ENCODE data around the gene TMEM140.
"Not testable (repeated sequence)": the region's sequence is repeated elsewhere in the genome, so short reads cannot be mapped to it uniquely, and the experiment has no call there.

The TMEM140 gene

DNA sequence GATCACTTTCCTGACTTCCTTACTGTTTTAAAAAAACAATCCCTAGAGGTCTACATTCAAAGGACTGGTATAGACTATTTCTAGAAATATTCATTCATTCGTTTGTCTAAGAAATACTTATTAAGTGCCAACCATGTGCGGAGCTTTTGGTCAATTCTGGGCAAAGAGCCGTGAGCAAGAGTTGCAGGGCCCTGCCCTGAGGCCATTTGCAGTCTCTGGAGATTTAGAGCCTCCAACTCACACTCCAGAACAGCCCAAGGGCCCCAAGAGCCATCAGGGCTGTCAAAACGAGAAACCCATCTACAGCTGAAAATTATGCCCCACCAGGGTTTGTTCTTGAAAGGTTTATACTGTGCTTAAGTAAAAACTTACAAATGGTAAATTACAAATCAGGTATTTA, 47.3 kb downstream of the TMEM140 start:
- DNase-seq (ENCODE audit: low spot score) = no peak

DNA sequence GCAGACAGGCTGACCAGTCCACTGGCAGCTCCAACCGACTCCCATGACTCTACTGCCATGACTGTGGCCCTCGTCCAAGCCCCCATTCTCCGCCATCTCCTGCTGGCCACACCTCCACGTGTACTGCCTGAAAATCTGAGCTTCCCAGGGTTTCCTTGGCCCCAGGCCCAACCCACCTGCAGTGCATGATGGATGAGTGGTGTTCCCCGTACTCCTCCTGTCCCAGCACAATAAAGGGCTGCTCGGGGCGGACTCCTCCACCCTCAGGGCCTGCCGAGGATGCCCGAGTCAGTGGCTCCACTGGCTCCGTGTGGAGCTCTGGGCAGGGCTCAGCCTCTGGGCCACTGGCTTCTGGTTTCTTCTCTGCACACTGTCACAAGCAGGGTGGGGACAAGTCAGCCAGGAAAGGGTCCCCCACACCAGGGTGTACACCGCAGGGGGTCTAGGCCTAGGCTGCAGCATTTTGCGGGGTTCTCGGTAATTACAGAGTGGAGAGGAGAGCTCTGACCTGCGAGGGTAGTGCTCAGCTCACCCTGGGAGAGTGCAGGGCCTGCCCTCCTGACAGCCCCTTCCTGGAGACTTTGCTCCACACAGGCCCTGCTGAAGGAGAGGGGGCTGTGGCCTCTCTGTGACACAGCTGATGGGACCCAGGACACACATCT, 48.2 kb downstream of the TMEM140 start:
- no peak for DNase-seq (ENCODE audit: low spot score)

DNA sequence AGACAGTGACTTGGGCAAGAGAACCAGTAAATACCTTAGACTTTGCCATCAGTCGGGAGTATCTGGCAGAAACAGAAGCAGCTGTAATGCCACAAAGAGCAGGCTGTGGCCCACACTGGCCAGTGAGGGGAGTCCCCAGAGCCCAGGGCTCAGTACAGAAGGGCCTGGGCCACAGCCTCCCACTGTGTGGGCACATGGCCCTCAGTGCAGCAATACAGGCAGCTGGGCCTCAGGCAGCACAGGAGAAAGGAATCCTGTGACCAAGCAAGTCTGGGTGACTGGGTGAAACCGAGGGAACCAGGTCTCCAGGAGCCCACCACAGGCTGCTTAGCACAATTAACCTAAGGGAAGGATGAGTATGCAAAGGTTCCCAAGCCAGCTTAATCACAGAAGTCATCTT, 49.5 kb downstream of the TMEM140 start:
- DNase-seq (ENCODE audit: low spot score) = no peak

DNA sequence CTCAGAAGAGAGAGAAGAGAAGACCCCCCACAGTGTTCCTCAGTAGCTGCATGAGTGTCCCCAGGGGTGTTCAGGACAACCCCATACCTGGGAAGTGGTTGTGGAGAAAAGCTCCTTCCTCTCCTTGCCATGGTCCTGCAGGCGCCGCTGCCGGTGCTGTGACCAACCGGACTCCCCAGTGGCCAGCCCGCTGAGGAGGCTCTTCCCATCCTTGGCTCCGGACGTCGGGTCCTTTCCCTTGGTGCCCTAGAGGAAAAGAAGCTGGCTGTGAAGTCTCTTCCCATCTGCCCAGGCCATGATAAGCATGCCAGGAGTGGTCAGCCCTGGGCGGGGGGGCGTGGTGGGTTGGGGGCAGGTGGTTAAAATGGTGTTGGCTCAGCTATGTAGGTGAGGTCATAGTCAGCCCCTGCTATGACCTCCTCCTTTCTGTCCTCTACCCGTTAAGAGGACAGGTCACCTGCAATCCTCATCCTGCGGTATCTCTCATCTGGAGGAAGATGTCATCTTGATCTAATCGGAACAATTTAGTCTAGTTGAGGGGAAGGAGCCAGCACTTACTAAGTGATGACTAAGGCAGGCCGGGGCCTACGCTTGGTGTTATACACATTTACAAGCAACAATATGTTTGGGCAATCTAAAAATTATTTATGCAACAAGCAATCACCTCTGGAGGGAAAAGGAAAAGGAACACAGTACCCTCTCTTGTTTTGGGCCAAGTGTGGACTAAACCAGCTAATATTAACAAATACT, 50.2 kb downstream of the TMEM140 start:
- DNase-seq (ENCODE audit: low spot score) = no peak

DNA sequence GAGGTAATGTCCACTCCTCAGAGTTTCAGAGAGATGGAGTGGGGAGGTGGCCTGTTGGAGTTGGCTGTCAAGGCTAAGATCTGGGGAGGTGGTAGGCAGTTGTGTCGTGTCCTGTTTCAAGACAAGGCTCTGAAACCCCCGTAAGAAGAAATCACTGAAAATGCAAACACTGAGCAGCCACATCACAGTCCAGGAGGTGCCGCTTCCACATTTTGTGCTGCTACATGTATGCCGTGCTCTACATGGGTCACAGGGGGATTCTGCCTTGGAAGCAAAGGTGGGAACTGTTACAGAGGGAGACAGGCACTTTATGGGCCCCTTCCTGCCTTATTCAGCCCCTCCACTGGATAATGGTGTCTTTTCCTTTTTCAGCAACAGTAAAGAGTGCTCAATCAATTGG, 51.6 kb downstream of the TMEM140 start:
- DNase-seq (ENCODE audit: low spot score) = no peak

DNA sequence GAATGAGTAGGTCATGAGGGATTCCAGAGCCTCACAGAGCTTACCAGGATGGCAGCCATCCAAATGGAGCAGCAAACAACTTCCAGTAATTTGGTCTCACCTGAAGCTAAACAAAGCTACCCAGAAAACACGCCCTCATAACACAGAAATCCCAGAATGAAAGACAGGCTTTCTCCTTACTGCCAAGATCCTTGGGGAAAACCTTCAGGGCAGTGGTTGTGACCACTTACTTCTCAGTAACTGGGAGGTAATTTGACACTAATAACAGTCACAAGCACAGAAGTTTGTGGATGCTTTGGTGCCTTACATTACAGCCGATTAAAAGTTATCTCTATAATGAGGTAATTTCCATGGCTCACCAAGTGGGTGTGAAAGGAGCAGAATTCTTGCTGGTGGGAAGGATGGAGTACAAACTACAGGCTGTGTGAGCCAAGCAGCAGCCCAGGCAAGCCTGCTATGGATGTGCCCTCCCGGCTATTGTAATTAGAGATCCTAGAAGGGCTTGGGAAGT, 53.0 kb downstream of the TMEM140 start:
- DNase-seq (ENCODE audit: low spot score) = no peak

DNA sequence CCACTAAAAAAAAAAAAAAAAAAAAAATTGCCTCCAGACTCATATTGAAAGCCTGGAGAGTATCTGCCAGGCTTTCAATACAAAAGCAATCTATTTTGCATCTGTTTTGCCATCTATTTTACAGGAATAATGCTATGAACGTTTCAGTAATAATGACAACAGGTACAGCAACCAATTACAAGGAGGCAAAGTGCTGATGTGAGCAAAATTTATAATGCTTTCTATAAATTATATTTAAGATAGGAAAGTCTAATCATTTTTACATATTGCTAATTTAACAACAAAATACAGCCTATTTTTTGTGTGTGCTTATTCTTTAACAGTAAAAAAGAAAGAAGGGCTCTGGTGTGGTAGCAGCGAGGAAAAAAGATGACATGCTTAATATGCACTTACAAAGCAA, 53.5 kb downstream of the TMEM140 start:
- DNase-seq (ENCODE audit: low spot score) = no peak

DNA sequence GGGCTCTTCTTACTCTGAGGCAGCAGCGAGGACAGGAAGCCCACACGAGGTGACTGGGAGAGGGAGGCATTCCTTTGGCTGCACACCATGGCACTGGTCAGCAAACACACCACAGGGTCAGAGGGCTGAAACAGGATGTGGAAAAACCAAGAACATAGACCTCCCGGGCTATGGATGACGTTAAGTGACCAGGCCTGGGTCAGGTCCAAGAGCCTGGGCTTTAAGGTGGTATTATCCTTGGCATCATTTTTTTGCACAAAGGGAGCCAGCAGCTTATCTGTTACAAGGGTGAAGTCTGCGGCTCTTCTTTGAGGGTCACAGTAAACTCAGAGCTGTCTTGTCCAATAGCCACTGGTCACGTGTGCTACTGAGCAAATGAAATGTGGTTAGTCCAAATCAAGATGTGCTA, 56.5 kb downstream of the TMEM140 start:
- no peak for DNase-seq (ENCODE audit: low spot score)

DNA sequence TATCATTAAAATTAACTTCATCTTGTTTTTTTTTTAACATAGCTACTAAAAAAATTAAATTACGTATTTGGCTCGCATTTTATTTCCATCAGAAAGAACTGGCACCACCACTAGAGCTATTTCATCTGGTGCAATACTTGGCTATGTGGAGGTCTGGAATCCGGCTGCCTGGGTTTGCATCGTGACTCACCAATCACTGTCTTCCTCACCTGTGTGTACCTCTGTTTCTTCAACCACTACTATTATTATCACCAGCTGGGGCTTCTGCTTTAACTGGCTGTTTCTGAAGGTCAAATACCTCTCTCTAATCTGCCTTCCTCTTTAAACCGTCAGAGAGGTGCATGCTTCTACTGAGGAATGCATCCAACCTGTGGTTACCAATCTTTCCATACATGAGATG, 57.0 kb downstream of the TMEM140 start:
- DNase-seq (ENCODE audit: low spot score) = no peak

DNA sequence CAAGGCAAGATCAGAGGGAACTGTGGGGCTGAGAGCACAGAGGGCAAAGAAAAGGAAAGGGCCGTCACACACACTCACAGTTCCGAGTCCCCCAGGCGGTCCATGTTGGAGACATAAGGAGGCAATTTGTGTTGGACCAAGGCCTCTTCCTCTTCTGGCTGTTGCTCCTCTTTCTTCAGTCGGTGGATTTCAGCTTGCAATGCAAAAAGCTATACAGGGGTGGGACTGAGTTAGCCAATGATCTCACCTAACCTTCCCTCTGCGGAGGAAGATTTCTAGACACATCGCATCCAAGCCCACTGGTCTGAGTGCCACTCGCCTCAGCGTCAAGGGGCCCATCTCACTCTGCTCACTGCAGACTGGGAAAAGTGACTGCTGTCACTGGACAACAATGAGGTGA, 58.0 kb downstream of the TMEM140 start:
- DNase-seq (ENCODE audit: low spot score) = no peak

DNA sequence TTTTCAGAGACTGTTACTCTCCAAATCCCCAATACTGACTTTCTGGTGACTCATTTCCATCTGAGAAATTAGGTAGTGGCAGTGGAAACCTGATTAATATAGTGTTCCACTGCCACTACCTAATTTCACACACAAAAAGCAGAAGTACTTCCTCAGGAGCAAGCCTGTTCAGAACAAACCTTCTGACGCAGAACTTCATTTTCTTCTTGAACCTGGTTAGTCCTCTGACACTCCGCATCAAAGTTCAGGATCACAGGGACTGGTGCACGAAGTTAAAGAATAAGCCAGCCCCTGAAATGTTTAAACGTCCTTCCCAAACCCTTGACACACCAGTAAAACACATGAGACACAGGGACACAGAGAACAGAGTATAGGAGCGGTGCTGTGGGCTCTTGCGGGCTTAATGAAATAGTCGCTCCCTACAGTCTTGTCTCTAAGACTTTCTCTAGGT, 59.1 kb downstream of the TMEM140 start:
- no peak for DNase-seq (ENCODE audit: low spot score)

DNA sequence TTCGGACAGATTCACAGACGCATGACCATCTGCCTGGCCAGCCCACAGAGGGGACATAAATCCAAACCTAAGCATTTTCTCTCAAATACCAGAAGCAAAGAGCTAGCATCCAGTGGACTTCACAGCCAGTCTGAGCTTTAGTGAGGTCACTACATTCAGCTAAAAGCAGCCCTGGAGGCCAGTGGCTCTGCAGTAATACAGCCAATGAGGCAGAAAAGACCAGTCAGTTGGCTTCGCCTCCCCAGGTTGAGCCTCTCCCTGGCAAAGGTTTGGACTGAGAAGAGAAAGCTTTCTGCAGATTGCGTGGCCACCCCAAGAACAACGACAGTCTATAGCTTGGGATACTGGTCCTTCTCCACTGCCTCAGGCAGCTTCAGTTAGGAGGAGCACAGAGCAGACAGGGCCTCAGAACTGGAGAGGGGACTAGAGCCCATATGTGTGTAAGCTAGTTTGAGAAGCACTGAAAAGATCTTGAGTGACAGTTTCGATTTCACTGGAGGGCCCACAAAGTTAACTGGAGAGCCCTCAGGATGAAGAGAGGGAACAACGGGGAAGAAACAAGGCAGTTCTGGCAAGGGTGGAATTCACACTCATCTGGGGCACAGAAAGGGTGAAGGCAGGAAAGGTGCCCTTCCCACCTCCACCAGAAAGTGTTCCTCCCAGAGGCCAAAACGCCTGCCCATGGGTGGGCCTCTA, 59.7 kb downstream of the TMEM140 start:
- no peak for DNase-seq (ENCODE audit: low spot score)

DNA sequence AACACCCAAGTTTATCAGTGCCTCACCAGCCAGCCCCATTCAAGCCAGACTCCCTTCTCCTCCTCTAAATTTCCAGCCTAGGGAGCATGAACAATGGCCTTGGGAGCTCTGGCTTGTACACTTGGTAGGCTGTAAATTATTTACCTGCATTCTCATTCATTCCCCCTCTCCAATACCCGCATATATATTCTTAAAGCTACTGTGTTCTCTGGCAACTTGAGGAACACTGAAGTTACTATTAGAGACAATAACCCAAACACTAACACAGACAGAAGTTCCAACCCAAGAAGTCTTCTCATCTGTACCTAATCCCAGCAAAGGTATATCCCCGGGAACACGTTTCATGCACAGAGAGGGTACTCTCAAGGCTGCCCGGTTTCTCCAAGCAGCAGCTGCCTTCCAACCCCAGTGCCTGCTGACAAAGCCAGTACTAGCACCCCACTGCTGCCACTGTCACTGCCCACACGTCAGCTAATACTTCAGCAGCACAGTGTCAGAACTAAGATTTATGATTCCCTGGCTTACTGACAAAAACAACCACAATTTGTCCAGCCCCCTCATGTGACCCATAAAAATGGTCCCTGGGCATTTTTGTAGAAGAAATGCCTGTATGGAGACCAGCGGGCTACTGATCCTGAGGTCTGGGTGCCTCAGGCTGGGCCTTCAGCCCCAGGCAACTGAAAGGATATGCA, 60.4 kb downstream of the TMEM140 start:
- DNase-seq (ENCODE audit: low spot score) = no peak

DNA sequence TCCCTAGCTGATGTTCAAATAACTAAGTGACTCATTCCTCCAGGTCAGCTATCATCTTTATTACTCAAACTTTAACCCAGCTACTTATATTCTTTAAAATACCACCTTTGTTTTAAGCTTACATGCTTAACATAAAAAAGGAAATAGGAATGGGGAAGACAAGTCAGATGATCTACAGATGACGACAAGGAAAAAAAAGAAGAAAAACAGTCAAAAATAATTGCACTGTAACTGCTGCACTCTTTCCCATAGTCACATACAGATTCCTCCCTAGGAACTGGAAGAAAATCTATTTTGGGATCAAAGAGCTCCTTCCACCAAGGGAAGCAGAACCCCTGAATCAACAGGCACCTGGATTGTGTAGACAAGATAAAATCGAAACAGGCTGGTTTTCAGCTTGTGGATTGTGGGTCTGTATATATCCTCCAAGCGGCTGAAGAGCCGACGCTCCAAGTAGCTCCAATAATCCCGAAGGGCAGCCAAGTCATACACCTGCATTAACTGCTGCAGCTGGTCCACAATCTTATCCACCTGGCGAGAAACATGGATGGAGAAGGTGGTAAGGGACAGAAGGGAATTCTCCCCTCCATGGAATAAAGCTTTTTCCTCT, 61.5 kb downstream of the TMEM140 start:
- DNase-seq (ENCODE audit: low spot score) = no peak

DNA sequence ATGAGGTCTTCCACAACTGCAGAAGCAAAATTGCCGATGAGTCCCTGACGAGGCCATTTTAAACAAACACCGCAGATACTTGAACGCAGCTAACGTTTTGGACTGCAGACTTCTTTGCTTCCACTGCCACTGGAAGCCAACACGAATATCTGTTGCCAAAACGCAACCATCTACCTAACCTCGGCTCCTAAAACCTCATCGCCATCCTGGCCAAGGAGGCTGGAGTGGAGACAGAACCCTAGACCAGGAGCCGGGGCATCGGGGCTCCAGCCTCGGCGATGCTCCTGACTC, 63.0 kb downstream of the TMEM140 start:
- no peak for DNase-seq (ENCODE audit: low spot score)

DNA sequence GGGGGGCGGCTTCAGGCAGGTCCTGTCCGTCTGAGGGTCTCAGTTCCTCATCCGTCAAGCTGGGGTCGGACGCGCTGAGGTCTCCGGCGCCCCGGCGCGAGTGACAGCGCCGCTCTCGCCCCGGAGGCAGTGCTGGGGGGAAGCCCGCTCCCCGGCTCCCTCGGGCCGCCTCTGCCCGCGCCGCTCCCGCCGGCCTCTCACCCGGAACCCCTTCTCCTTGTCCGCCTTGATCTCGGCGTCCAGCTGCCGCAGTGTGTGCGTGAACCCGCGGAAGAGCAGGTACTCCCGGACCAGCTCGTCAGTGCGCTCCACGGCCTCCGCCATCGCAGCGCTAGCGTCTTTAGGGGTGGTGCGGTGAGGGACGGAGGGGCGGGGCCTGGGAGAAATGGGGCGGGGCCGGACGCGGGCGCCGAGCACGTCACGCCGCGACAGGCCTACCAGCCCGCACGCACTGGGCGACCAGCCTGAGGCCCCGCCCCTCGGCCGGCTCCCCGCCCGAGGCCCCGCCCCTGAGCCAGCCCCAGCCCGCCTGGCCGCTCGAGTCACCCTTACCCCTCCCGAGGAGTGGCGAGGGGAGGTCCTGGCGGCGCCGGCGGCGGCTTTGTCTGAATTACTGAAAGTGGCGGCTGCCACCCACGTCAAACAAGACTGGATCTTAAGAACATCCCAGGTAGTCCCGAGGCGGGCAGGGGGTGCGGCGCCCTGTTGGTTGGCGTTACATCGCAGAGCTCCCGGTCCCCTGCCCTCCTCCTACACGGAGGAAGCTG, 63.5 kb downstream of the TMEM140 start, which contains the start of gene WDR91:
Gene WDR91 (minus strand): TSS at position 348 of the 767 bp plus-strand sequence. CDS start 24 bp downstream, at position 324.
- DNase-seq (ENCODE audit: low spot score) = peak; percentile 97

DNA sequence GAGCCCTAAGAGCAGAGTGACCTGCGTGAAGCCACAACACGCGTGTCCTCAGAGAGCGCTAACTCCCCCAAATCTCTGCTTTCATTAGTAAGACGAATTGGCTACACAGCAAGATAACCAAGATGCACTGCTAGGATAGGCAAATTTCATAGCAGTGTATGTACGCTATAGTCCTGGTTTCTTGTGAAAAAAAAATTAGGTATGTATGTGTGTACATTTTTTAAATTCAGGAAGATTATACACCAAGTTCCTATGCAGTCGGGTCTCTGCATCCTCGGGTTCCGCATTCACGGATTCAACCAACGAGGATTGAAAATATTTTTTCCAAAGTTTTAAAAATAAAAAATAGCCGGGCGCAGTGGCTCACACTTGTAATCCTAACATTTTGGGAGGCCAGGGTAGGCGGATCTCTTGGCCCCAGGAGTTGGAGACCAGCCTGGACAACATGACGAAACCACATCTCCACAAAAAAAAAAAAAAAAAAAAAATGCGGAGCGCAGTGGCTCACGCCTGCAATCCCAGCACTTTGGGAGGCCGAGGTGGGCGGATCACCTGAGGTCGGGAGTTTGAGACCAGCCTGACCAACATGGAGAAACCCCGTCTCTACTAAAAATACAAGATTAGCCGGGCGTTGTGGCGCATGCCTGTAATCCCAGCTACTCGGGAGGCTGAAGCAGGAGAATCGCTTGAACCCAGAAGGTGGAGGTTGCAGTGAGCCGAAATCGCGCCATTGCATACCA, 64.2 kb downstream of the TMEM140 start:
- DNase-seq (ENCODE audit: low spot score) = not testable (repeated sequence)

DNA sequence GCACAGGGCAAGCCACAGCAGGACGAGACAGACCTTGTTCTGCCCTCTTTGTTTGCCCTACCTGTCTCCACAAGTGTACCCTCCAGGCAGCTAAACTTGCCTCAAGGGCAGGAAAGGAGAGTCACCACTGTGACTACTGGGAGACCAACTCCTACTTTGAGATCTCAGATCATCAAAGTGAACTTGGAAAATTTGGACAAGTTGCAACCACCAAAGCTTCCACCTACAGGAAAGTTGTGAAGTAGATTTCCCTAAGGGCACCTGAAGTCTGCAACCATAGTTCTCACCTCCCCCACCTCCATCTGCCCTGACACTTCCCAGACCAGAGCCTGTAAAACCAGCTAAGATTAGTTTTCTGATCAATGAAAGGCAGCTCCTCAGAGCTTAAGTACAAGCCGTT, 66.0 kb downstream of the TMEM140 start:
- DNase-seq (ENCODE audit: low spot score) = no peak

DNA sequence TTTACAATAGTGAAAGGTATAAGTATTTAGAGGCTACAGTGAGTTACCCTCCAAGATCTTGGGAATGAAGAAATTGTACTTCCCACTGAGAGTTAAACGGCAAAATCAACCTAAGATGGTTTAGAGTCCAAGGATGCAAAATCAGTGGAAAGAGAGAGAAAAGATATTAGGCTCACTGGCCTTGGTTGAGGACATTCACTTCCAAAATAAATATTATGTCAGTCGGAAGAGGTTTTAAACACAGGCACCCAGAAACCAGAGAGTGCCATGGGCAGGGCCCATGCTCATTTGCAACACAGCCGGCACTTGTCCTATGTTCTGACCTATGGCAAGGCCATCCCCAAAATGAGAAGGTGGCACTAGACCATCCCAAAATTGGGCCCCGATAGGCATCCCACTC, 67.3 kb downstream of the TMEM140 start:
- DNase-seq (ENCODE audit: low spot score) = no peak

DNA sequence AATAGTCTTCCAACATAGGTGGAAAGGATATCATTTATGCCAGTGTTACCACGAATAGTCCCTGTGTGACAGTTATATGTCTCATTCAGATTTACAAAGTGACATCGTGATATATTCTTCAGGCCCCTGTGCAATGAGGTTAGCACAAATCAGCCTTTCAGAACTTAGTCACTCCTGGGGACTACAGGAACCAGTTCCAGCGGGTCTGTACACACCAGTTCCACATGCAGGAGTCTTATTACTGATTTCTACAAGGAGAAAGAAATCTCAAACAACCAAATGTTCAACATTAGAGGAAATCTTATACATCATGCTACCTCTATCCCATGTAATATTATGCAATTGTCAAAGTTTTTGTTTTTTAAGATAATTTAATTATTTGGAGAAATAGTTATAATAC, 67.8 kb downstream of the TMEM140 start:
- no peak for DNase-seq (ENCODE audit: low spot score)
